ENCODE measurements around the gene TWIST1.

The TWIST1 gene

DNA sequence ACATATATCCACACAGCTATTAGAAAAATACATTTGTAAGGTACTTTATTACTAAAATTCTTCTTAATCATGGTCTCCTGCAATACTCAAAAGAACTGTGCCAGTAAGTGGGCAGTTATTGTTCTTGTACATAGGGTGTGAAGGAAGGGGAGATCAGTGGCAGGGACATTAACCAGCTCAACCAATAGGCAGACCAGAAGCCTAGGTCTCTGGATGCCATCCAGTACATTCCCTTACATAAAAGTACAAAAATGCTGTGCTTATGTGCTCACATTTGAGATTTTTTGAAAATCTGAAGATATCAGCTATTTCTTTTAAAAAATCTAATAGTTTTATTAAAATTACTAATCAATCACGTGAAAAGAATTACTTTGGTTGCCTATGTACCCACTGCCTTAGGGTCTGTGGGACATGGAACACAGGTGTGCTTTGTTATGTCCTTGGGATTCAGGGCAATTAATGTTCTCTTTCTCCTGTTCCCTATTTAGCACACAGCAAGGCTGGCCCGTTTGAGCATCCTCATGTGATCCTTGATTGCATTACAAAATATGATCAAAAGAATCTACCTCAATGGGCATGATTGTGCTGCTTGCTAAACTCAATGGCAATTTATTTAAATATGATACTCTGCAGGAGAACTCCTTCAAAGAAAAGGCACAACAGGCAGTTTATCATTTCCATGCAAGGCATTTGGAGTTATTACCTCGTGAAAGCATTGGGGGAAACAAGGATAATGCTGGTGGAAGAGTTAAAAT, 22.7 kb downstream of the TWIST1 start:
- no peak for DNase-seq (ENCODE audit: low spot score)

DNA sequence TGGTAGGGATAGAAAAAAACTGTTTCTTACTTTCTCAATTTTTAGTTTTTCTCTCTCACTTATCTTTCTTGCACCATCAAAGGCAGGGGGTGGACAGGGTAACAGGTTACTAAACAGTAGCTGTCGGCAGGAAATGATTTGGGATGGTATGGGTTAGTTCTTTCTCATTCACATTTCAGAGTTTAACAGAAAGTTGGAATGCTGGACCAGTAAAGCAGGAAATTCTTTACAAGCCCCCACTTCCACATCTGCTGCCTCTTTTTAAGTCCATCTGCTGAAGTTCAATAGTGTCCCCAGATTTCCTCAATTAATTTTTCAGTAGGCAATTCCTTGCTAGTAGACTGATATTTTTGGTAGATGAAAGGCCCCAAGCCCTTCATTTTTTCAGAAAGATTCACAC, 23.3 kb downstream of the TWIST1 start:
- no peak for DNase-seq (ENCODE audit: low spot score)

DNA sequence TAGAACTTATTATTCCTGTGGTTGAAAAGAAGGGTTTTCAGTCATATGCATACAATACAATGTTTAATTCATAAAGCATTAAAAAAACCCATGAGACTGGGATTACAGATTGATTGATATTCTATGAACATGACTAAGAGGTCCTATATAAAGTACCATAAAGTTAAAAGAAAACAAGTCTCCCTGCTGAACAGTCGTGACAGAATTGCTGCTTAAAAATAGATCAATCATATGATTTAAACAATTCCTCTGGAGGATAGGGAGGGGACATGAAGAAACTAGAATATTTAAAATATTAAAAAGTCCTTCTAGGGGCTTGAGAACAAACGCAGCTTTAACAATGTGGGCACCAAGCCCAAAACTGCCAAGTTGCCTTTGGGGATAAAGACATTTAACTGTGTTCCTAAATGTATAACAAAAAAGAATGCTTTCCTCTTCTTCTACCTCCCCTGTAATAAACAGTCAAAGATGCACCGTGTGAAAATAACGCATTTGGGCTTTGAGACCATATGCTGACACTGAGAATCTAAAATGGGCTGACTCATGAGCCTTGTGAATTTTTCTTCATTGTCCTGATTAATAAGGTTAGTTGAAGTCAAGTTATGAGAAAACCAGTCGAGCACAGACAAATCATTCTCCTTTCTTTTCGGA, 25.8 kb downstream of the TWIST1 start:
- no peak for DNase-seq (ENCODE audit: low spot score)

DNA sequence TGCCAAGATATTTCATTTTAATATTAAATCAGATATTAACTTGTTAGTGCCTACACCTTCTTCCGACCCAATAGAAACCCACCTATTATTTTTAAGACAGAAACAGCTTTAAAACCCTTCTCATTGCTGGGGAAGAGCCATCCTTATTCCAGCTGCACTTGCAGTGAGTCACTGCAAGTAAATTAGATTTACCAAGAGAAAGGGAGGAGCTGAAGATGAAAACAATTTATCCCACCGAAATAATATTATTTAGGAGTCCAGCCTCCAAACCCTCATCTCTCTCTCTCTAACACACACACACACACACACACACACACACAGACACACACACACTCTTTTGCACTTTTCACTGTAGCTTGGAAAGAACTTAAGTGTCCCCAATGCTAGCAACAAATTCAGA, 26.9 kb downstream of the TWIST1 start:
- DNase-seq (ENCODE audit: low spot score) = peak; percentile 47

DNA sequence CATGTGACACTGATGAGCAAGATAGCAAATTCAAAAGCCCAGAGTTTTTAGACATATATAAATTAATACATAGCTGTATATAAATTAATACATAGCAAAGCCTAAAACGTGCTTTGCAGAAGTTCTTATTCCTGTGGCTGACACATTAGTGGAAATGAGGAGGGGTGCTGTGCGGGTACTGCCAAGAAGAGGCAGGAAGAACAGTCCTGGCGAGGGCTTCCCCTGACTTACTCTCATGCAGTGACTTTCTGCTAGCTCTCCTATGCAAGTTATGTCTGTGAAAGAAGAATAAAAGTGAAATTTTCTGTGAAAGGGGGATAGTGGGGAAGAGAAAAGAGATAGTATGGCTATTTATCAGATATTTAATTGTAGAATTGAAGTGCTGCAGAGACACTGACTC, 27.6 kb downstream of the TWIST1 start:
- DNase-seq (ENCODE audit: low spot score) = no peak

- no peak for DNase-seq (ENCODE audit: low spot score)
These were observed 28.1 kb downstream of the TWIST1 start for GRCh38 chr7:19089378-19089777.

DNA sequence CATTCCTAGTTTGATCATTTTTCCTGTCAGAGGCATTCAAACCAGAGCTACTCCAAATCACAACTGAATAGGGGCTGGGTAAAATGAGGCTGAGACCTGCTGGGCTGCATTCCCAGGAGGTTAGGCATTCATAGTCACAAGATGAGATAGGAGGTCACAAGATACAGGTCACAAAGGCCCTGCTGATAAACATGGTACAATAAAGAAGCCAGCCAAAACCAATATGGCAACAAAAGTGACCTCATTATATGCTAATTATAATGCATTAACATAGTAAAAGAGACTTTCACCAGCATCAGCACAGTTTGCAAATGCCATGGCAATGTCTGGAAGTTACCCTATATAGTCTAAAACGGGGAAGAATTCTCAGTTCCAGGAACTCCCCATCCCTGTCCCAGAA, 37.3 kb downstream of the TWIST1 start:
- DNase-seq (ENCODE audit: low spot score) = no peak

GRCh38 chr7:19079066-19079465, 38.4 kb downstream of the TWIST1 start:
- DNase-seq (ENCODE audit: low spot score) = no peak

DNA sequence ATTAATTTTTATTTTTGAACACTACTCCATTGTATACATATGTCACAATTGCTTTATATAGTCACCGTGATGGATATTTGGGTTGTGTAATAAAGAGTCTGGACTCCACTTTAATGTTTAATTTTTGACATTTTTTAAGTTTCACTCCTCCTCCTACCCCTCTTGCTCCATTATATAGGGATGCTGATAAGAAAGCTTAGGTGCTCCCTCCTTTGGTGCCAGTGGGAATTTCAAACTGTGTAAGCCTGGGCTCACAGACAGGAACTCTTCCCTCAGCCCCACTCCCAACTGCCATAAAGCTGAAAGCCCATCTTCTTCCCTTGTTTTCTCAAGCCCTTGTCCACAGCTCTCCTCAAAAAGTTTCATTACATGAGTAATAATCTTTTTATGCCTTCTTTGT, 47.6 kb downstream of the TWIST1 start:
- no peak for DNase-seq (ENCODE audit: low spot score)

GRCh38 chr7:19066170-19066569, 51.3 kb downstream of the TWIST1 start:
- DNase-seq (ENCODE audit: low spot score) = no peak
